Activated CD4-positive, alpha-beta memory T cell treated with anti-CD3 and anti-CD28 coated beads, Interleukin-2, amount 10 ng/mL, durations not matched to agents 7 days and 5 days (primary cell): Measurements from ENCODE around the gene IRS1. TPM values are rescaled to one million over a fixed set of nuclear protein-coding genes. Genes with fewer than 3 reads are reported as not detected.
A peak's percentile ranks its signal among the peaks of the same experiment; 100 is the strongest.

Source experiments
- CTCF ChIA-PET: fragments of 350-600 bp; sonication (Branson Sonifier 250); formaldehyde crosslinking; loops from one replicate; lab custom pipeline; 2021; ENCODE audit warnings: antibody characterized with exemption, inconsistent platforms; lab: Charles Lee
- POLR2A ChIA-PET: fragments of 350-600 bp; sonication (Branson Sonifier 250); formaldehyde crosslinking; loops from one replicate; lab custom pipeline; 2021; ENCODE audit warnings: antibody characterized with exemption; lab: Charles Lee
- DNase-seq: peaks from one replicate; pipeline ENCODE4 v3.0.0-alpha.2; 2020
- H3K27ac Mint-ChIP-seq: one replicate; pipeline ENCODE4 v1.8.0; 2021; ENCODE audit warnings: mild to moderate bottlenecking, mixed read lengths
- H3K27me3 Mint-ChIP-seq: one replicate; pipeline ENCODE4 v1.8.0; 2021; ENCODE audit warnings: mixed read lengths
- H3K36me3 Mint-ChIP-seq: one replicate; pipeline ENCODE4 v1.8.0; 2021; ENCODE audit warnings: low read depth, mixed read lengths
- H3K4me1 Mint-ChIP-seq: one replicate; pipeline ENCODE4 v1.8.0; 2021; ENCODE audit warnings: mixed read lengths
- H3K4me3 Mint-ChIP-seq: one replicate; pipeline ENCODE4 v1.8.0; 2021; ENCODE audit warnings: mild to moderate bottlenecking, mixed read lengths
- H3K9me3 Mint-ChIP-seq: one replicate; pipeline ENCODE4 v1.8.0; 2021; ENCODE audit warnings: mixed read lengths
- total RNA-seq, 2 experiments: library from RNA; stranded (reverse); gene quantifications; one replicate each; pipeline ENCODE4 v1.2.3, GENCODE V29; 2021

Gene IRS1
- total RNA-seq, 2 experiments from 2014 or later, result 7.2 to 7.4 TPM

DNA sequence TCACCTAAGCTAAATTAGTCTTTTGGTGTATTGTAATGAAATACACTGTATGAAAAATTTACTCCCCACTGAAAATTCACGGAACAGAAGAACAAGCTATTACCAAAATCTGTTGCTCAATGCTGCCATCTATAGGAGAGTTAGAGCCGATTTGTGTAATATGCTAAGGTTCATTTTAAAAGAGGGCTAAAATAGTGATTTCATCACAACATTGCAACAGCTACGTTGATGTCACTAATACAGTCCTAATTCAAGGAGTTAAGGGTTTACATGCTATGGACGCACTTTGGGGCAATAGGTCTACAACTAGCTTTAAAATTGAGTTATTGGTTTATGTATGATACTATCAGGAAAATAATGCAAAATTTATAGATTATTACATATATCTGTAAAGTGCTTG lies 3.0 kb upstream of the IRS1 start:
- no peaks in the 10 kb centered on the region for H3K36me3 Mint-ChIP-seq
- CTCF ChIA-PET, result interaction anchor here (0.5 to 6.3 kb wide), 31 partner anchors 9 to 1137 kb away, joined by 3 to 60 read pairs (median 4); partner anchors contain the start of gene RHBDD1
- H3K4me3 Mint-ChIP-seq, result no peak overlapping the region
- no peaks in the 10 kb centered on the region for H3K9me3 Mint-ChIP-seq
- POLR2A ChIA-PET, result interaction anchor here (0.8 to 6.0 kb wide), 4 partner anchors 8 to 35 kb away, joined by 3 to 49 read pairs (median 3); partner anchors contain the start of gene RHBDD1
- peaks cover 23% of the 10 kb centered on the region for H3K4me1 Mint-ChIP-seq
- no peak overlapping the region for H3K27ac Mint-ChIP-seq
- DNase-seq, result no peak
- peaks cover 28% of the 10 kb centered on the region for H3K27me3 Mint-ChIP-seq

GRCh38 chr2:226800941-226801784 lies 1.5 kb upstream of the IRS1 start:
- POLR2A ChIA-PET, result interaction anchor here (2.9 to 6.0 kb wide), 3 partner anchors 12 to 37 kb away, joined by 10 to 49 read pairs (median 19); partner anchors contain the start of gene RHBDD1
- Mint-ChIP-seq H3K4me3 (peak overlapping the region; percentile 83), H3K36me3 (peaks cover 7% of the 10 kb centered on the region), H3K27me3 (peaks cover 22% of the 10 kb centered on the region), H3K4me1 (peaks cover 36% of the 10 kb centered on the region), H3K27ac (peak overlapping the region; percentile 59), H3K9me3 (no peaks in the 10 kb centered on the region)
- peak; percentile 73 for DNase-seq
- CTCF ChIA-PET, result interaction anchor here (1.0 to 6.3 kb wide), 14 partner anchors 8 to 1136 kb away, joined by 3 to 60 read pairs (median 6); partner anchors contain the start of gene RHBDD1

- CTCF ChIA-PET, result interaction anchor here (0.6 to 6.3 kb wide), 21 partner anchors 10 to 1135 kb away, joined by 3 to 60 read pairs (median 4); partner anchors contain the start of gene RHBDD1
- peak overlapping the region; percentile 83 for H3K4me3 Mint-ChIP-seq
- DNase-seq, result no peak
- H3K4me1 Mint-ChIP-seq, result peaks cover 39% of the 10 kb centered on the region
- H3K27ac Mint-ChIP-seq, result peak overlapping the region; percentile 65
- peaks cover 10% of the 10 kb centered on the region for H3K36me3 Mint-ChIP-seq
- POLR2A ChIA-PET, result interaction anchor here (0.5 to 6.0 kb wide), 7 partner anchors 11 to 574 kb away, joined by 3 to 49 read pairs (median 10); partner anchors contain the start of gene RHBDD1
- peaks cover 16% of the 10 kb centered on the region for H3K27me3 Mint-ChIP-seq
- no peaks in the 10 kb centered on the region for H3K9me3 Mint-ChIP-seq
Measured at GRCh38 chr2:226799976-226800940, 638 bp upstream of the IRS1 start.

DNA sequence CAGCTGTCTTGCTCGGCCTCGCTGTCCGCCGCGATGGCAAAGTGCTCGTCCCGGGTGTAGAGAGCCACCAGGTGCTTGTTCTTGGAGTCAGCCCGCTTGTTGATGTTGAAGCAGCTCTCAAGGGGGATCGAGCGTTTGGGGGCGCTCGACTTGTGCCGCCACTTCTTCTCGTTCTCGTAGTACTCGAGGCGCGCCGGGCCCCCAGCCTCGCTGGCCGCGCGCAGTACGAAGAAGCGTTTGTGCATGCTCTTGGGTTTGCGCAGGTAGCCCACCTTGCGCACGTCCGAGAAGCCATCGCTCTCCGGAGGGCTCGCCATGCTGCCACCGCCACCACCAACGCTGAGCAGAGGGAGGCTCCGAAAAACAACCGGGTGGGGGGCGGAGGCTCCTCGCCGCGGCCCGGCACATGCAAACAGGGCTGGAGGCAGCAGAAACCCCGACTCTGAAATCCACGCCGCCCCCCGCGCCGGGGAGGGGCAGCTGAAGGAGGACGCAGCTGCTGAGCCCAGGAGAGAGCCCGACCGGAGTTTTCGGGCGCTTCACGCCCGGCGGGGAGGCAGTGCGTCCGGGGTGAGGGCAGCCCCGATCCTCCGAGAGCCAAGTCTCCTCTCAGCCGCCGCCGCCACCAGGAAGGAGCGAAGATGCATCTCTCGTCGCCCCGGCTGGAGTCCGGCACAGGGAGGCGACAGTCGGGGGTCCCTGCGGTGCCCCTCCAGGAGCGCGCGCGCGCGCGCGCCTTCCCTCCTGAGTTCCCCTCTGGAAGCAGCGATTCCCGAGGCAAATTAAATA lies 1.0 kb downstream of the IRS1 start:
- Mint-ChIP-seq H3K4me3 (peak overlapping the region; percentile 83), H3K27me3 (peaks cover 6% of the 10 kb centered on the region), H3K27ac (peak overlapping the region; percentile 71), H3K36me3 (peaks cover 15% of the 10 kb centered on the region), H3K9me3 (no peaks in the 10 kb centered on the region), H3K4me1 (peaks cover 50% of the 10 kb centered on the region)
- peak; percentile 55 for DNase-seq
- ChIA-PET POLR2A (interaction anchor here (0.8 to 6.0 kb wide), 7 partner anchors 9 to 148 kb away, joined by 3 to 49 read pairs (median 10); partner anchors contain the start of gene RHBDD1), CTCF (interaction anchor here (0.6 to 6.3 kb wide), 14 partner anchors 8 to 818 kb away, joined by 3 to 60 read pairs (median 4); partner anchors contain the start of gene RHBDD1)

GRCh38 chr2:226797989-226798421 lies 1.6 kb downstream of the IRS1 start:
- ChIA-PET CTCF (interaction anchor here (0.6 to 6.3 kb wide), 8 partner anchors 11 to 817 kb away, joined by 3 to 60 read pairs (median 6); partner anchors contain the start of gene RHBDD1), POLR2A (interaction anchor here (1.1 to 6.0 kb wide), 4 partner anchors 9 to 147 kb away, joined by 3 to 49 read pairs (median 14); partner anchors contain the start of gene RHBDD1)
- peak overlapping the region; percentile 71 for H3K27ac Mint-ChIP-seq
- peaks cover 17% of the 10 kb centered on the region for H3K36me3 Mint-ChIP-seq
- peak overlapping the region; percentile 83 for H3K4me3 Mint-ChIP-seq
- peaks cover 55% of the 10 kb centered on the region for H3K4me1 Mint-ChIP-seq
- H3K9me3 Mint-ChIP-seq, result no peaks in the 10 kb centered on the region
- H3K27me3 Mint-ChIP-seq, result peaks cover 2% of the 10 kb centered on the region
- no peak for DNase-seq

DNA sequence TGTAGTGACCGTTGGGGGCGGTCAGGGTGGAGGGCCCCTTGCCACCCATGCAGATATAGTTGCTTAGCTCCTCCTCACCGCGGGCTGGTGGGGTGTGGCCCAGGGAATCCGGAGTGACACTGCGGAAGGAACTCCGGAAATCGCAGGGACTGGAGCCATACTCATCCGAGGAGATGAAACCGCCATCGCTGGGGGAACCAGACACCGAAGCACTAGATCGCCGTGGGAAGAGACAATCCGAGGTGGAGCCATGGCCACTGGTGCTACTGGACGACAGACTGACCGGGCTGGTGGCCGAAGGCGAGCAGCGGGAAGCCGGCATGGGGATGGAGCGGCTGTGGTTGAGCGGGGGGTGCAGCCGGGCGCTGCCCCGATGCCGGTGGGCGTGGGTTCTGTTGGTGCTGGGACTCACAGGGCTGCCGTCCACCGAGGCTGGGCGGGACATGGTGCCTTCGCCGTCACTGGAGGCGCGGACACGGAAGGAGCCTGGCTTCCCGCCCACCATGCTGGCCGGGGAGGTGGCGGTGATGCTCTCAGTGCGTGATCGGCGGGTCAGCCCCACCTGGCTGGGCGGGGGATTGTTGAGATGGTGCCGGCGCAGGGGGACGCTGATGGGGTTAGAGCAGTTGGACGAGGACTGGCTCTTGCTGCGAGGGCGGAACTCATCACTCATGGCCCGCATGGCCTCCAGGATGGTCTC lies 2.2 kb downstream of the IRS1 start:
- H3K9me3 Mint-ChIP-seq, result no peaks in the 10 kb centered on the region
- H3K27ac Mint-ChIP-seq, result no peak overlapping the region
- POLR2A ChIA-PET, result interaction anchor here (1.1 to 6.0 kb wide), 2 partner anchors 38 to 147 kb away, joined by 3 to 49 read pairs; partner anchors contain the start of gene RHBDD1
- CTCF ChIA-PET, result interaction anchor here (0.6 to 3.1 kb wide), 4 partner anchors 10 to 817 kb away, joined by 3 to 25 read pairs (median 8); no protein-coding TSS in a partner anchor
- H3K27me3 Mint-ChIP-seq, result no peaks in the 10 kb centered on the region
- H3K4me3 Mint-ChIP-seq, result peak overlapping the region; percentile 17
- H3K36me3 Mint-ChIP-seq, result peaks cover 19% of the 10 kb centered on the region
- peaks cover 59% of the 10 kb centered on the region for H3K4me1 Mint-ChIP-seq
- no peak for DNase-seq

GRCh38 chr2:226796840-226797288 lies 2.8 kb downstream of the IRS1 start:
- DNase-seq, result peak; percentile 21
- no peak overlapping the region for H3K27ac Mint-ChIP-seq
- H3K9me3 Mint-ChIP-seq, result no peaks in the 10 kb centered on the region
- peaks cover 22% of the 10 kb centered on the region for H3K36me3 Mint-ChIP-seq
- CTCF ChIA-PET, result interaction anchor here (0.9 to 1.5 kb wide), 2 partner anchors 10 to 25 kb away, joined by 3 read pairs; no protein-coding TSS in a partner anchor
- peak overlapping the region; percentile 7 for H3K4me3 Mint-ChIP-seq
- peaks cover 64% of the 10 kb centered on the region for H3K4me1 Mint-ChIP-seq
- POLR2A ChIA-PET, result interaction anchor here (1.7 kb wide), 1 partner anchor 39 kb away, joined by 6 read pairs; the partner anchor contains the start of gene RHBDD1
- H3K27me3 Mint-ChIP-seq, result no peaks in the 10 kb centered on the region

GRCh38 chr2:226796012-226796839 lies 3.4 kb downstream of the IRS1 start:
- no peak overlapping the region for H3K4me3 Mint-ChIP-seq
- CTCF ChIA-PET, result interaction anchor here (0.9 to 1.5 kb wide), 3 partner anchors 9 to 581 kb away, joined by 3 to 4 read pairs (median 3); no protein-coding TSS in a partner anchor

DNA sequence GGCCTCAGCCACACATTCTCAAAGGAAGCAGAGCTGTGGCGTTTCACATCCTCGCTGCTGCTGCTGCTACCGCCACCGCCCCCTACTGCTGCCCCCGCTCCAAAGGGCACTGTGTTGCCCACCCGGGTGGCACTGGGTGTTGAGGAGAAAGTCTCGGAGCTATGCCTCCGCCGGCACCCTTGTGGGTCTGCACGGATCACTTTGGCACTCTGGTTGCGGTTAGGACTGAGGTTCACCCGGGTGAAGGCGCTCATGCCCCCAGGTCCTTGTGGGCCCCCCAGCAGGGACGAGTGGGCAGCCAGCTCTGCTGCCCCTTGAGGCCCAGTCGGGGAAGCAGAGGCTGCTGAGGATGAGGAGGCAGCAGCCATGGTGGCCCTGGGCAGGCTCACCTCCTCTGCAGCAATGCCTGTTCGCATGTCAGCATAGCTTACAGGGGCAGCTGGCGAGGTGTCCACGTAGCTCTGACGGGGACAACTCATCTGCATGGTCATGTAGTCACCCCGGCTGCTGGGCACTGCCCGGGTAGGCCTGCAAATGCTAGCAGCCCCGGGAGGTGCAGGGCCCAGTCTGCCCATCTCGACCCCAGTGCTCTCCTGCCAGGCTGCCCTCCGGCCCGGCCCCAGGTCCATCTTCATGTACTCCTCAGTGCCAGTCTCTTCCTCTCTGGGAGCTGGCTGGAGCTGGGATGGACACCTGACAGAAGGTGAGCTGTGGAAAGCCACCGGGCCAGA lies 4.2 kb downstream of the IRS1 start:
- peaks cover 30% of the 10 kb centered on the region for H3K36me3 Mint-ChIP-seq
- POLR2A ChIA-PET, result interaction anchor here (1.7 kb wide), 1 partner anchor 40 kb away, joined by 6 read pairs; the partner anchor contains the start of gene RHBDD1
- H3K27ac Mint-ChIP-seq, result no peak overlapping the region
- H3K27me3 Mint-ChIP-seq, result no peaks in the 10 kb centered on the region
- DNase-seq, result no peak
- CTCF ChIA-PET, result interaction anchor here (0.9 to 1.8 kb wide), 4 partner anchors 9 to 580 kb away, joined by 3 to 6 read pairs (median 4); no protein-coding TSS in a partner anchor
- H3K9me3 Mint-ChIP-seq, result no peaks in the 10 kb centered on the region
- no peak overlapping the region for H3K4me3 Mint-ChIP-seq
- peaks cover 61% of the 10 kb centered on the region for H3K4me1 Mint-ChIP-seq

More at GRCh38 chr2:226796012-226796839, 3.4 kb downstream of the IRS1 start:
- H3K4me1 Mint-ChIP-seq, result peaks cover 61% of the 10 kb centered on the region
- H3K27ac Mint-ChIP-seq, result no peak overlapping the region
- no peaks in the 10 kb centered on the region for H3K9me3 Mint-ChIP-seq
- peaks cover 24% of the 10 kb centered on the region for H3K36me3 Mint-ChIP-seq
- H3K27me3 Mint-ChIP-seq, result no peaks in the 10 kb centered on the region
- POLR2A ChIA-PET, result interaction anchor here (1.7 kb wide), 1 partner anchor 40 kb away, joined by 6 read pairs; the partner anchor contains the start of gene RHBDD1
- no peak for DNase-seq
